Sigmoid colon (tissue), 7 donors: ENCODE measurements around the gene PPP4R4. TPM values are rescaled to one million over a fixed set of nuclear protein-coding genes. Genes with fewer than 3 reads are reported as not detected.

Source experiments
- polyA plus RNA-seq, 3 donors: library from polyadenylated mRNA; stranded (reverse); fragments of 200-250 nt; gene quantifications; one replicate each; pipeline ENCODE4 v1.2.3, GENCODE V29; 2013
- total RNA-seq, 4 donors: library from RNA; depleted of rRNA; stranded (reverse); fragments of >200 nt; gene quantifications; one replicate each; pipeline ENCODE4 v1.1.0, GENCODE V29; 2016
- donor health status: healthy with polysubstance abuse.
- donor health status: Bipolar disorder and iron deficiency.
- donor health status: healthy.

The PPP4R4 gene
- total and polyA plus RNA-seq, 7 donors, result 0.07 to 3.0 (median 0.63) TPM; not detected in 1

Other genes with a start within 250 kb of the PPP4R4 start
- not detected for gene FAM181A, start 247.0 kb upstream of the PPP4R4 start, total RNA-seq
- gene FAM181A, start 247.0 kb upstream of the PPP4R4 start, polyA plus RNA-seq, result not detected
- 100 to 1,000 TPM; 117 to 178 (median 139) TPM for gene ASB2, start 197.8 kb upstream of the PPP4R4 start, total RNA-seq
- gene ASB2, start 197.8 kb upstream of the PPP4R4 start, polyA plus RNA-seq, result 1 to 10 TPM; 1.2 to 10.0 (median 4.2) TPM
- gene CCDC197, start 177.0 kb upstream of the PPP4R4 start, total RNA-seq, result not detected
- gene CCDC197, start 177.0 kb upstream of the PPP4R4 start, polyA plus RNA-seq, result not detected
- gene OTUB2, start 148.0 kb upstream of the PPP4R4 start, total RNA-seq, result under 1 TPM; 0.14 to 0.71 (median 0.52) TPM
- 1 to 10 TPM in 2 of 3 donors, under 1 TPM in 1; 0.60 to 2.3 (median 2.0) TPM for gene OTUB2, start 148.0 kb upstream of the PPP4R4 start, polyA plus RNA-seq
- gene DDX24, start 93.1 kb upstream of the PPP4R4 start, total RNA-seq, result 100 to 1,000 TPM; 109 to 147 (median 133) TPM
- gene DDX24, start 93.1 kb upstream of the PPP4R4 start, polyA plus RNA-seq, result 10 to 100 TPM; 42.5 to 63.5 (median 43.2) TPM
- gene IFI27L1, start 93.0 kb upstream of the PPP4R4 start, total RNA-seq, result 1 to 10 TPM; 6.7 to 8.6 (median 7.7) TPM
- gene IFI27L1, start 93.0 kb upstream of the PPP4R4 start, polyA plus RNA-seq, result 10 to 100 TPM; 25.1 to 49.5 (median 30.6) TPM
- gene IFI27, start 63.6 kb upstream of the PPP4R4 start, total RNA-seq, result 100 to 1,000 TPM in 2 of 4 donors, 10 to 100 TPM in 2; 25.2 to 183 (median 98.3) TPM
- 1,000 to 10,000 TPM; 1,595 to 3,562 (median 2,792) TPM for gene IFI27, start 63.6 kb upstream of the PPP4R4 start, polyA plus RNA-seq
- gene IFI27L2, start 44.7 kb upstream of the PPP4R4 start, total RNA-seq, result 100 to 1,000 TPM in 2 of 4 donors, 10 to 100 TPM in 2; 47.9 to 145 (median 91.7) TPM
- 100 to 1,000 TPM in 1 of 3 donors, 10 to 100 TPM in 2; 63.1 to 126 (median 84.7) TPM for gene IFI27L2, start 44.7 kb upstream of the PPP4R4 start, polyA plus RNA-seq
- not detected for gene SERPINA10, start 118.9 kb downstream of the PPP4R4 start, total RNA-seq
- gene SERPINA10, start 118.9 kb downstream of the PPP4R4 start, polyA plus RNA-seq, result under 1 TPM in 1 of 3 donors, not detected in 2; 0.06 TPM
- not detected for gene SERPINA6, start 149.0 kb downstream of the PPP4R4 start, total RNA-seq
- gene SERPINA6, start 149.0 kb downstream of the PPP4R4 start, polyA plus RNA-seq, result 1 to 10 TPM in 1 of 3 donors, not detected in 2; 2.0 TPM
- not detected for gene SERPINA2, start 192.4 kb downstream of the PPP4R4 start, total RNA-seq
- not detected for gene SERPINA2, start 192.4 kb downstream of the PPP4R4 start, polyA plus RNA-seq
- 10 to 100 TPM in 1 of 4 donors, 1 to 10 TPM in 3; 1.9 to 26.6 (median 5.8) TPM for gene SERPINA1, start 214.3 kb downstream of the PPP4R4 start, total RNA-seq
- 100 to 1,000 TPM; 103 to 134 (median 103) TPM for gene SERPINA1, start 214.3 kb downstream of the PPP4R4 start, polyA plus RNA-seq